SK-N-MC (cell line): Measurements from ENCODE around the gene KCTD16.

Experiments
- EZH2 ChIP-seq: fragments of 200-600 bp; sonication (generic); IDR thresholded peaks from one replicate; pipeline ENCODE4 v1.6.1; 2017; ENCODE audit warnings: antibody characterized with exemption
- POLR2AphosphoS5 ChIP-seq: IDR thresholded peaks from 2 replicates; pipeline ENCODE4 v1.6.1; 2012; ENCODE audit warnings: mild to moderate bottlenecking, low read depth, low read length, borderline replicate concordance

DNA sequence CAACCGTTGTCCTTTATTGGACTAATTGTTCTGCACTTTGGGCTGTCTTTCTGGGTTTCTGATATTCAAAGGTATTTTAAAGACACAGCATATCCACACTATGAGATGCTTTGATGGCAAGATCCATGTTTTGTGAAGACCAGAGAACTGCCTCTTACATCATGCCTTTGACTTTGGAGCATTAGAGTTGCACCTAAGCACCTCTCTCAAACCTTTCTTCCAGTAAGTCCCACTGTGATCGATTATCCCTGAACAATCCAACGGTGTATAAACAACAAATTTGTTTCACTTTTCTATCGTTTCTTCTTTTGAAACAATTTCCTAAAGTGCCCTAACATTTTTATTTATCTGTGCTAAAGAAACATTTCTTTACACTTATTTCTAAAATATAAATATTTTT, 144.4 kb downstream of the KCTD16 start:
- TF ChIP-seq EZH2: no peak
- TF ChIP-seq POLR2AphosphoS5: no peak
